Measurements from ENCODE around the gene ELFN1. TPM values are rescaled to one million over a fixed set of nuclear protein-coding genes. Genes with fewer than 3 reads are reported as not detected.

The ELFN1 gene
- total RNA-seq, 4 donors from 2014 or later, result 0.12 to 1.0 (median 0.46) TPM

- TF ChIP-seq CTCF (IDR thresholded peaks at IDR 0.05 in 4 of 5, conservative IDR thresholded peaks at IDR 0.05 in 1 of 5) (no peak), POLR2A (IDR thresholded peaks at IDR 0.05) (no peak)
- DNase-seq, result no peak
- in situ Hi-C loops (cut with MboI; ENCODE audit: low sequenced_read_pairs in 4 of 4), result no loop called here
Observed at GRCh38 chr7:1704811-1705738, 35.0 kb downstream of the ELFN1 start.

GRCh38 chr7:1705856-1706255 is 35.8 kb downstream of the ELFN1 start:
- Histone ChIP-seq H3K27me3 (no peaks in the 10 kb centered on the region), H3K9me3 (peaks cover 0 to 13% (median 0%) of the 10 kb centered on the region in 3 donors), H3K4me1 (peaks cover 0 to 3% of the 10 kb centered on the region in 2 donors), H3K27ac (no peak overlapping the region), H3K4me3 (no peak overlapping the region), H3K36me3 (no peaks in the 10 kb centered on the region)
- intact Hi-C loops (cut with DNase I; ENCODE audit: low total_unique reads) (no loop called here), in situ Hi-C loops (cut with MboI; ENCODE audit: low sequenced_read_pairs in 4 of 4) (no loop called here)
- DNase-seq (no peak), ATAC-seq (no peak)
- no peak for TF ChIP-seq CTCF (IDR thresholded peaks at IDR 0.05 in 4 of 5, conservative IDR thresholded peaks at IDR 0.05 in 1 of 5)
- no peak for TF ChIP-seq POLR2A (IDR thresholded peaks at IDR 0.05)

More at GRCh38 chr7:1704811-1705738, 35.0 kb downstream of the ELFN1 start:
- intact Hi-C loops (cut with DNase I; ENCODE audit: low total_unique reads), result no loop called here
- Histone ChIP-seq H3K27me3 (no peaks in the 10 kb centered on the region), H3K27ac (no peak overlapping the region), H3K9me3 (peaks cover 0 to 13% (median 0%) of the 10 kb centered on the region in 3 donors), H3K4me1 (peaks cover 0 to 3% of the 10 kb centered on the region in 2 donors), H3K36me3 (no peaks in the 10 kb centered on the region), H3K4me3 (no peak overlapping the region)
- no peak for ATAC-seq

- peaks cover 0 to 3% of the 10 kb centered on the region in 2 donors for H3K4me1 ChIP-seq
- in situ Hi-C loops (cut with MboI; ENCODE audit: low sequenced_read_pairs in 4 of 4) (no loop called here), intact Hi-C loops (cut with DNase I; ENCODE audit: low total_unique reads) (no loop called here)
- H3K27ac ChIP-seq, result no peak overlapping the region
- TF ChIP-seq CTCF (IDR thresholded peaks at IDR 0.05 in 4 of 5, conservative IDR thresholded peaks at IDR 0.05 in 1 of 5) (no peak), POLR2A (IDR thresholded peaks at IDR 0.05) (no peak)
- no peaks in the 10 kb centered on the region for H3K36me3 ChIP-seq
- ATAC-seq, result no peak
- H3K4me3 ChIP-seq, result no peak overlapping the region
- peaks cover 0 to 13% (median 0%) of the 10 kb centered on the region in 3 donors for H3K9me3 ChIP-seq
- no peak for DNase-seq
- H3K27me3 ChIP-seq, result no peaks in the 10 kb centered on the region
Observed at GRCh38 chr7:1706381-1706720, 36.3 kb downstream of the ELFN1 start.

GRCh38 chr7:1706721-1707613 is 36.9 kb downstream of the ELFN1 start:
- H3K9me3 ChIP-seq, result peaks cover 0 to 13% (median 0%) of the 10 kb centered on the region in 3 donors
- in situ Hi-C loops (cut with MboI; ENCODE audit: low sequenced_read_pairs in 4 of 4) (no loop called here), intact Hi-C loops (cut with DNase I; ENCODE audit: low total_unique reads) (no loop called here)
- peaks cover 0 to 3% of the 10 kb centered on the region in 2 donors for H3K4me1 ChIP-seq
- no peak overlapping the region for H3K4me3 ChIP-seq
- DNase-seq (no peak), ATAC-seq (no peak)
- H3K36me3 ChIP-seq, result no peaks in the 10 kb centered on the region
- no peak overlapping the region for H3K27ac ChIP-seq
- TF ChIP-seq CTCF (IDR thresholded peaks at IDR 0.05 in 4 of 5, conservative IDR thresholded peaks at IDR 0.05 in 1 of 5), result no peak
- no peak for TF ChIP-seq POLR2A (IDR thresholded peaks at IDR 0.05)
- no peaks in the 10 kb centered on the region for H3K27me3 ChIP-seq

Data from gastrocnemius medialis (tissue), 4 donors.